G401 (cell line): Measurements from ENCODE around the gene SMG1. TPM values are rescaled to one million over a fixed set of nuclear protein-coding genes. Genes with fewer than 3 reads are reported as not detected.
A peak's percentile ranks its signal among the peaks of the same experiment; 100 is the strongest.

ENCODE experiments used
- DNase-seq: peaks from one replicate; pipeline ENCODE4 v3.0.0-alpha.2; 2015; ENCODE audit warnings: low spot score
- in situ Hi-C: cut with HindIII; loops from 2 replicates; pipeline ENCODE4 v1.10.0; 2016; ENCODE audit warnings: low sequenced_read_pairs, mixed read lengths
- total RNA-seq: library from RNA; depleted of rRNA; stranded (reverse); fragments of >200 nt; shearing (Covaris generic); gene quantifications from 2 replicates; pipeline ENCODE4 v1.2.3, GENCODE V29; 2014

The SMG1 gene
- total RNA-seq, 1 experiment from 2014 or later: 27.2 TPM

DNA sequence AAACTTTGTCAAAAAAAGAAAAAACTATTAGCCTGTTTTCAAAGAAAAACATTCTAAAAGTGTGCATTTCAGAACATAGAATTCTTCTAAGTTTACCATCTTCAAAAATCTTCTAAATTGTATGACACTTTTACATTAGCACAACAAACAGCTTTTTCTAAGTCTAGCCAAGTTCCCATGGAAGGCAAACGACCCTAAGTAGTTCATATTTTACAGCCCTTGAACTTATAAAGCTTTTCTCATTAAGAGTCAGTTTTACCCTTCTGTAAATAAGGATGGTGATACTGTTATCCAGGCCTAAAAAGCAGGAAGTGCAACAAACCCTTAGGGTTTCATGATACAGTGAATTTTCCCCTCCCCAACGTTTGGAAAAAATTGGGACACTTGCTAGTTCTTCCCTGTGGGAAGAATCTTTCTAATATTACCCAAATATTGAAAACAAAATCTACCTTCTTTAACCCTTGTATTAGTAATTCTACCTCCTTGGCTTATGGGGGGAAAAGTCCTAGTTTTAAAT is 120.9 kb downstream of the SMG1 start:
- DNase-seq: no peak
- in situ Hi-C loops: loop anchor here (25.0 kb wide), 1 partner anchor 157 kb away; no protein-coding TSS in a partner anchor

DNA sequence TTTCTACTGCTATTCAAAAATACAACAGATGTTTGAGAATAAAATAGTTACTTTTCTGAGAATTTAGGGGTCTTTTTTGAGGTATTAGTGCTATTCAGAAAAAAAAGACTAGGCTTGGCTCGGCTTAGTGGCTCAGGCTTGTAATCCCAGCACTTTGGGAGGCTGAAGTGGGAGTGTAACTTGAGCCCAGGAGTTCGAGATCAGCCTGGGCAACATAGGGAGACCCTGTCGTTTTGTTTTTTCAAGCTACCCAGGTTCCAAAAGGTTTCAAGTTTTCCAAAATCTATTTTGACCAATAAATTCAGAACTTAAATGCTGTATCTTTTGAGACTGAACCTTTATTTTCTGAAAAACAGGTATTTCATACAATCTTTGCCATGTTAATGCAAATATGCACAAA is 121.7 kb downstream of the SMG1 start:
- in situ Hi-C loops: loop anchor here (25.0 kb wide), 1 partner anchor 158 kb away; no protein-coding TSS in a partner anchor
- DNase-seq: no peak

DNA sequence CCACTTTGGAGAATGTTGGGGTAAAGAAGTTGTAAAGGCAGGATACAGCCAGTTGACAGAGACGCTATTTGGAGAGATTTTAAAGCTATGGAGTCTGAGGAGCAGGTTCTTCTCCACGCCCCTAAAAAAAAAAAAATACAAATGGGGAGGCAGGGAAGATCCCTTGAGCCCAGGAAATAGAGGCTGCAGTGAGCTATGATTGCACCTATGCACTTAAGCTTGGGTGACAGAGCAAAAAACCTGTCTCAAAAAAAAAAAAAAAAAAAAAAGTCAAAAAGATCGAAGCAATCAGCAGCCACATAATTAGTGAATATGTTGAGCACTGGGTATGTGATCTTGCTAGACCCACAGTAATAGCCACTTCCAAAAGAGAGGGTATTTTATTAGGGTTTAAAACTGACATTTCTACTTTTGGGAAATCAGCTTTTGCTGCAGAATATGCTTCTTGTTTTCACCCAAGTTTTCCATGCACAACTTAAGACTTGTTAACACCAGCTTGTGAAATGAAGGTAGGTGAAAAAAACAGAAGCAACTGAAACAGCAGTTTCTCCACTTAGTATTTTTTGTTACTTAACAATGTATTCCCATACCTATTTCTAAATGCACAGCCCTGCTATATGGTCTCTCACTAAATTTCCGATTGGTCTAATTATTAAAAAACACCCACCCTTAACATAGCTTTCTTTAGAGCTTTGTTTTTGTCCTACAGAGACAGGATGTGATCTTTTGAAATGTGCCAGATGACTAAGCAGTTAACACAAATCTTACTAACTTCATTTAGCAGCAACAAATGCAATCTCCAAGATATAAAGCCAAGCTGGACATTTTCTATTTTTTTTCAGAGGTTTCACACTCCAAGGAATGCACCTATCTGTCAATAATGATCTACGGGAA is 122.4 kb downstream of the SMG1 start:
- DNase-seq: no peak
- in situ Hi-C loops: loop anchor here (25.0 kb wide), 1 partner anchor 158 kb away; no protein-coding TSS in a partner anchor

- no peak for DNase-seq
- in situ Hi-C loops: loop anchor here (25.0 kb wide), 1 partner anchor 159 kb away; no protein-coding TSS in a partner anchor
Measured at GRCh38 chr16:18802767-18803343, 123.4 kb downstream of the SMG1 start.

DNA sequence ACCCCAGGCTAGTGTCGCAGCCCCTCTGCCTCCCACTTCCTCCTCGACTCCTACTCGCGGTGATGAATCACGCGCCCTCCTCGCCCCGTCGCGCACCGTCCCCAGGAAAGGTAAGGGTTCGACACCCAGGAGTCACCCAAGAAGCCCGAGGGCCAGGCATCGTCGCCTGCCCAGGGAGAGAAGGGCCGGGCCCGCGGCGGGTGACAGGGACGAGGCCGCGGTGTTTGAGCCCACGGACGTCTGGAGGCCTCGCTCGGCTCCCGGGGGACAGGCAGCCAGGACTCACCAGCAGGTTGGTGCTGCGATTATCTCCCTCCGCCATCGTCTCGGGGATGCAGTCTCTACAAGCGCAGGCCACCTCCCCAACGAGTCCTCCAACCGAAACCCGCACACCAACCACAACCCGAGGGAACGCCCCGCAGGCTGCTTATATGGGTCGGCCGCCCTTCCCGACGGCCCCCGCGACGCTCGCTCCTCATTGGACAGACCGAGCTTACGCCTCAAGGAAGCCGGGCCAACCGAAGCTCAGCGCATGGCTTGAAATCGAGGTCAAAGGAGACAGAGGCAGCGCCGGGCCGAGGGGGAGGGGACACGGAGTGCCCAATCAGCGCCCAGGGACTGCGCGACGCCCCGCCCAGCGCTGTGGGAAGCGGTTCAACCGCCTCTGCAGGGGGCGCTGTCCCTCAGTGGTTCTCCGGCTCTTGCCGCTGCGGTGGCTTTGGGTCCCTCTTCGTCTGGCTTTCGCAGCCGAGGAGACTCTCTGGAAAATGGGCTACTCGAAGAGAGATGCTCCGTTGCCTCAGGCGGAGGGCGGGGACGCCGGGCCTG is 124.8 kb downstream of the SMG1 start, which contains the start of gene ARL6IP1:
Gene ARL6IP1 (minus strand): TSS at position 405 of the 828 bp plus-strand sequence. CDS start 83 bp downstream, at position 322.
- peak; percentile 99 for DNase-seq
- in situ Hi-C loops: loop anchor here (25.0 kb wide), 1 partner anchor 161 kb away; no protein-coding TSS in a partner anchor

GRCh38 chr16:18800775-18801144 is 125.4 kb downstream of the SMG1 start:
- in situ Hi-C loops: loop anchor here (25.0 kb wide), 1 partner anchor 162 kb away; no protein-coding TSS in a partner anchor
- DNase-seq: peak; percentile 20

DNA sequence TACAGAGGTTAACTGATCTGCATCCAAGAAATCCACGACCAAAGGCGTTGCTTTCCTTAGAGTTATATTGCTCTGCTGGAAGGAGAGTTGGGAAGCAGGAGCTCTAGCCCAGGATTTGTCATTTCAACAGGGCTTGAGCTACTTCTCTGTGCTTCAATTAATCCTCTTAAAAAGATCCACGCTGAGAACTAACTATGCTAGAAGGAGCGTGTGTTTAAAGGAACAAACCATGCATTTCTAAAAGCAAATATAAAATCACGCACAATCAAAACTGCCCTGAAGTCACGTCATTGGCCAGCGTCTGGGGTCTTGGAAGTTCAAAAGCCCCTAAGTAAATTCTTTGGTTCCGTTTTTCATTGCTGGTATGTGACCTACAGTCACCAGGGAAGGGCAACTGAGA is 125.9 kb downstream of the SMG1 start:
- in situ Hi-C loops: loop anchor here (25.0 kb wide), 1 partner anchor 162 kb away; no protein-coding TSS in a partner anchor
- no peak for DNase-seq

- DNase-seq: no peak
- in situ Hi-C loops: no loop called here
Measured at GRCh38 chr16:18799500-18799899, 126.7 kb downstream of the SMG1 start.

DNA sequence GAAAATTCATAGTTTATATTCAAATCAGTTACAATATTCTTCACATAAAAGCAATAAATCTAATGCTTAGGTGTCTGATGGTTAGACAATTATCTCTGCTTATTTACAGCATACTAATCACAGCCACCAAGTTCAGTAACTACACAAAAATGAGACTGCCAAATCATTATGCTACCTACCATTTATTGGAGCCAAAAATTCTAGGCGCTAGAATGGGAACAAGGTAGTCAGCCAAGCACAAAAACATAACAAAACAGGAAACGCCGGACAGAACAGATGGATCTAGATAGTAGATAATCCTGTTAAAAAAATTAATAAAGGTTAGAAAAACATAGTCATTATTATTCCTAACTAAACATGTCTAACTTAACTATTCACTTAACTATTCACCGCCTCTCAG is 128.5 kb downstream of the SMG1 start:
- in situ Hi-C loops: no loop called here
- peak; percentile 86 for DNase-seq

GRCh38 chr16:18796377-18796776 is 129.8 kb downstream of the SMG1 start:
- in situ Hi-C loops: no loop called here
- DNase-seq: no peak

GRCh38 chr16:18792836-18793433 is 133.3 kb downstream of the SMG1 start:
- no peak for DNase-seq
- in situ Hi-C loops: no loop called here

- DNase-seq: peak; percentile 98
- in situ Hi-C loops: no loop called here
Measured at GRCh38 chr16:18789850-18790706, 136.1 kb downstream of the SMG1 start, which contains the start of gene RPS15A. TSS of gene RPS15A (minus strand) at chr16:18790334. CDS start at chr16:18789113, 1,221 bp downstream.

- no peak for DNase-seq
- in situ Hi-C loops: no loop called here
Measured at GRCh38 chr16:18789515-18789849, 136.7 kb downstream of the SMG1 start.

- in situ Hi-C loops: no loop called here
- peak; percentile 44 for DNase-seq
Measured at GRCh38 chr16:18788828-18789514, 137.2 kb downstream of the SMG1 start.

DNA sequence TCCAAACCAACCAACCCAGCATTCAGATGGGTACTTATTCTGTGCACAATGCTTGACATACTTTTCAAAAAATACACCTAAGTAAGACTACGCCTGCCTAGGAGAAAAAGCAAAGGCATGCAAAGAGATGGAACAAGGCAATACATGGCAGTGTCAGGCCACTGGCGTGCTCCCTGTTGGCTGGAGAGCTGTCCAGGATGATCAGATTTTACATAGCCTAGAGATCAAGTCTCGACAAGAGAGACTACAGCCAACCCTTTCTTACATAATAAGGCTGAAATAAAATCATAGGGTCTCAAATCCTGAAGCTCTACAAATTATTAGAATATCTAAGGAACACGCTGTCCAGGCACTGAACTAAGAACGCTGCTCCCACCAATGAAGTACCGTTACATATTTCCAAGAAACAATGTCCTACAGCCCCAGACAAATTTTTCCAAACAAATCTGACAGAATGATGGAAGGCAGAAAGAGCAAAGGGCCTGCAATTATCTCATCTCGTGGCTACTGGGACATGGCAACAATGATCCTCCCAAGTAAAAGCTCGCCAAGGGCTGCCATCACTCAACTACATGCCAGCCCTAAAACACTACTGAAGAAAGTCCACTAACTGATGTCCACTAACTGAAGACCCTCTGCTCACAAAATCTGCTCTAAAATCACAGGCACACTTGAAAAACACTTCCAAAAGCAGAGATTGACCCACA is 141.1 kb downstream of the SMG1 start:
- no peak for DNase-seq
- in situ Hi-C loops: no loop called here

DNA sequence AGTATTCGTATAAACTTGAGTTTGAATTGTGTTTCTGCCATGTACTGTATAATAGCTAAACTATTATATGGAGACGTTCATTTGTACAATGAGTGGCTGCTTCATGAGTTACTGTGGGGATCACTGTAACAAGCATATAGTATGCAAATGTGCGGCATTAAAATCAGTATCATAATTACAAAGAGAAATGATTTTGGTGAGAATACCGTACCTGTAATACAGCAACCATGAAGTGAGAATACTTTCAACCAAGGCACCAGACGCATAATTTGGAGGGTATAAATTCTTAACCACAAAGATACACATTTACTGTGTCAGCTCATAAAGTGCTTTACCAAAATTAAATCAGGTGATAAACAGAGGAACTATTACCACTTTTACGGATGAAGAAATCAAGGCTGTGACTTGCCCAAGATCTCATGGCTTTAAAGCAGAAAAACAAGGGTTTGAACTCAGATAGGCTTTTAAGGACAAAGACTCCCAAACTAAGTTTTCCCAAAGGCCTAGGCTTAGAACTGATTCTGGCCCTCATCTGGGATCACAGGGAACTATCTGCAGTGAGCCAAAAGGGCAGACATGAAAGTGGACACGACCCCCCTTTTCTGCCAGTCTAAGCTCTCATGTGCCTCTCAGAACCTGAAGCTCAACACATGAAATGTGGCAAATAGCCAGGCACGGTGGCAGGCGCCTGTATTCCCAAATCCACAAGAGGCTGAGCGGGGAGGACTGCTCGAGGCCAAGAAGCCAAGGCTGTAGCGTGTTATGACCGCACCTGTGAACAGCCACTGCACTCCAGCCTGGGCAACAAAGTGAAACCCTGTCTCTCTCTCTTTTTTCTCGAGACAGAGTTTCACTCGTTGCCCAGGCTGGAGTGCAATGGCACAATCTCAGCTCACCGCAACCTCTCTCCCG is 142.5 kb downstream of the SMG1 start:
- no peak for DNase-seq
- in situ Hi-C loops: no loop called here
